Left ventricle myocardium inferior (tissue), 1 donor: ENCODE data around the gene FOXQ1. TPM values are rescaled to one million over a fixed set of nuclear protein-coding genes. Genes with fewer than 3 reads are reported as not detected.

Source experiments
- DNase-seq: peaks from one replicate; pipeline ENCODE4 v3.0.0-alpha.2; 2020
- H3K27ac ChIP-seq: fragments of 200-600 bp; replicated peaks from 2 replicates; pipeline ENCODE4 v1.8.0; 2021
- H3K27me3 ChIP-seq: fragments of 200-600 bp; 2 replicates; pipeline ENCODE4 v1.8.0; 2021; ENCODE audit warnings: low read depth
- H3K36me3 ChIP-seq: fragments of 200-600 bp; 2 replicates; pipeline ENCODE4 v1.8.0; 2021
- H3K4me1 ChIP-seq: fragments of 200-600 bp; 2 replicates; pipeline ENCODE4 v1.8.0; 2021
- H3K4me3 ChIP-seq: fragments of 200-600 bp; 2 replicates; pipeline ENCODE4 v1.8.0; 2021; ENCODE audit warnings: mild to moderate bottlenecking, moderate library complexity
- H3K9me3 ChIP-seq: fragments of 200-600 bp; replicated peaks from 2 replicates; pipeline ENCODE4 v1.8.0; 2021
- intact Hi-C: fragments of 100-400 bp; cut with micrococcal nuclease; formaldehyde crosslinking; loops from one replicate; pipeline ENCODE4 v1.11.0; 2022
- total RNA-seq: library from RNA; stranded (reverse); fragmentation: NEBNext Ultra II Directional; extraction: Animal tissue kit (Norgen Biotek cat#: 25700); gene quantifications from one replicate; pipeline ENCODE4 v1.2.1, GENCODE V29; 2021
- TF ChIP-seq, protein P1 (sequence below): fragments of 200-600 bp; IDR thresholded peaks from 2 replicates; pipeline ENCODE4 v1.8.0; 2021; ENCODE audit warnings: antibody characterized with exemption, mild to moderate bottlenecking, borderline replicate concordance
- donor health status: DM: no; HTN: yes; CAD: no; lungs with severe emphysema.

FOXQ1 gene
- total RNA-seq, 1 donor from 2014 or later: not detected

DNA sequence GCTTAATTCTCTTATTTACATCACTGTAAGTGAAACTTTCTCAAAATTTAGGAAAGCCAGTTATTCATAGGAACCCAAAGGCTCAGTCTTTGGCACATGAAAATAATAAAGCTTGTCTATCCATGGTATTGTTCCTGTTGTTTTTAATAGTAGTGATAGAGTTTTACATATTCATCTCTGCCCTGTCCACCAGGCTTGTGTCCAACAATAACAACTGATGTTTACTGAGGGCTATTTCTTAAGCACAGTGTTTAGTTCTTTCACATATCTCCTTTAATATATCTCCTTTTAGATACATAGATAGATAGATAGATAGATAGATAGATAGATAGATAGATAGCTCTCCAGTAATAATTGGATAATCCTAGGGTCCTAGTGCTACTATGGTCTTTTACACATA lies 34.2 kb downstream of the FOXQ1 start:
- peaks cover 17% of the 10 kb centered on the region for H3K4me1 ChIP-seq
- H3K27ac ChIP-seq: no peak overlapping the region
- no peaks in the 10 kb centered on the region for H3K36me3 ChIP-seq
- H3K27me3 ChIP-seq: peaks cover 57% of the 10 kb centered on the region
- H3K9me3 ChIP-seq: peaks cover 25% of the 10 kb centered on the region
- DNase-seq: no peak
- intact Hi-C loops: no loop called here
- TF ChIP-seq, protein P1, sequence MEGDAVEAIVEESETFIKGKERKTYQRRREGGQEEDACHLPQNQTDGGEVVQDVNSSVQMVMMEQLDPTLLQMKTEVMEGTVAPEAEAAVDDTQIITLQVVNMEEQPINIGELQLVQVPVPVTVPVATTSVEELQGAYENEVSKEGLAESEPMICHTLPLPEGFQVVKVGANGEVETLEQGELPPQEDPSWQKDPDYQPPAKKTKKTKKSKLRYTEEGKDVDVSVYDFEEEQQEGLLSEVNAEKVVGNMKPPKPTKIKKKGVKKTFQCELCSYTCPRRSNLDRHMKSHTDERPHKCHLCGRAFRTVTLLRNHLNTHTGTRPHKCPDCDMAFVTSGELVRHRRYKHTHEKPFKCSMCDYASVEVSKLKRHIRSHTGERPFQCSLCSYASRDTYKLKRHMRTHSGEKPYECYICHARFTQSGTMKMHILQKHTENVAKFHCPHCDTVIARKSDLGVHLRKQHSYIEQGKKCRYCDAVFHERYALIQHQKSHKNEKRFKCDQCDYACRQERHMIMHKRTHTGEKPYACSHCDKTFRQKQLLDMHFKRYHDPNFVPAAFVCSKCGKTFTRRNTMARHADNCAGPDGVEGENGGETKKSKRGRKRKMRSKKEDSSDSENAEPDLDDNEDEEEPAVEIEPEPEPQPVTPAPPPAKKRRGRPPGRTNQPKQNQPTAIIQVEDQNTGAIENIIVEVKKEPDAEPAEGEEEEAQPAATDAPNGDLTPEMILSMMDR: no peak
- H3K4me3 ChIP-seq: no peak overlapping the region

DNA sequence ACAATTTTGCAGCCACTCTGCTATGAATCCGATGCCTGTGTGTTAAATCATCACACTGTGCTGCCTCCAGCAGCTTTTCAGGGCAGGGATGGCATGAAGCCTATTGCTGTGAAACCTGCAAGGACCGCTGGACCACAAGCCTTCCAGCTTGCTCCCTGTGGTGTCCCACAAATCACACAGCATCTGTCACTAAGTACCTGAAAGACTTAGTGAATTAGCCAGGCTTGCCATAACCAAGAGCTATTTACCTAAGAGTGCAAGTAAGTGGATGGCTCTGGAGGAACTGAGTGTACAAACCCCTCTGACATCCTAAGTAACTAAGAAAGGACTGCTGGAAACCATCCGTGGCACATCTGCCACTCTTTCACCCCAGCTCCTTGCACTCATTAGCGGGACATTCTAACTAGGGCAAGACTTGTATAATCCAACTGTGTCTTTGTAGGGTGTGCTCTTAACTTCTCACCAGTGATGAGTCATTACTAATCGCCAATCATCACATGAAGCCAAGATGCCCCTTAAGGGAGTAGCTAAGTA lies 34.7 kb downstream of the FOXQ1 start:
- DNase-seq: no peak
- no peak overlapping the region for H3K27ac ChIP-seq
- TF ChIP-seq, protein P1: no peak
- intact Hi-C loops: no loop called here
- H3K36me3 ChIP-seq: no peaks in the 10 kb centered on the region
- no peak overlapping the region for H3K4me3 ChIP-seq
- peaks cover 53% of the 10 kb centered on the region for H3K27me3 ChIP-seq
- H3K9me3 ChIP-seq: peaks cover 30% of the 10 kb centered on the region
- H3K4me1 ChIP-seq: peaks cover 17% of the 10 kb centered on the region

DNA sequence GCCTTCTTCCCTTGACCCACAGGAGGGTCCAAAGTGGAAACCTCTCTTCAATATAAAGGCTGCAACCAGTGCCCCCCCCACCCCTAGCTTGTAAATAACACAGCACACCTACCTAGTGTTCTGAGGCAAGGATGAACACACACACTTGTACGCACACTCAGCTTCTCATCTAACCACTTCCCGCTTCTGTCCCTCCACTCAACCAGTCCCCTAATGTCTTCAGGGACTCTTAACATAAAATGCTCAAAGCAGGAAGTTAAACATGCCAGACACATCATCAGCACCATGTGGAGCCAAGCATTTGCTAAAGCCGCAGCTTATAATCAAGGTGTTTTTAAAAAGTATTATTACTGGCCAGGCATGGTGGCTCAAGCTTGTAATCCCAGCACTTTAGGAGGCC lies 35.3 kb downstream of the FOXQ1 start:
- no peak overlapping the region for H3K4me3 ChIP-seq
- peaks cover 36% of the 10 kb centered on the region for H3K9me3 ChIP-seq
- no peak overlapping the region for H3K27ac ChIP-seq
- DNase-seq: no peak
- H3K4me1 ChIP-seq: peaks cover 17% of the 10 kb centered on the region
- H3K27me3 ChIP-seq: peaks cover 53% of the 10 kb centered on the region
- no peaks in the 10 kb centered on the region for H3K36me3 ChIP-seq
- TF ChIP-seq, protein P1: no peak
- intact Hi-C loops: no loop called here

- intact Hi-C loops: no loop called here
- TF ChIP-seq, protein P1: no peak
- peaks cover 59% of the 10 kb centered on the region for H3K27me3 ChIP-seq
- H3K36me3 ChIP-seq: no peaks in the 10 kb centered on the region
- H3K9me3 ChIP-seq: peaks cover 48% of the 10 kb centered on the region
- H3K4me1 ChIP-seq: peaks cover 17% of the 10 kb centered on the region
- no peak overlapping the region for H3K4me3 ChIP-seq
- H3K27ac ChIP-seq: no peak overlapping the region
- DNase-seq: peak; percentile 66
These were observed 36.8 kb downstream of the FOXQ1 start for GRCh38 chr6:1348675-1349074.

DNA sequence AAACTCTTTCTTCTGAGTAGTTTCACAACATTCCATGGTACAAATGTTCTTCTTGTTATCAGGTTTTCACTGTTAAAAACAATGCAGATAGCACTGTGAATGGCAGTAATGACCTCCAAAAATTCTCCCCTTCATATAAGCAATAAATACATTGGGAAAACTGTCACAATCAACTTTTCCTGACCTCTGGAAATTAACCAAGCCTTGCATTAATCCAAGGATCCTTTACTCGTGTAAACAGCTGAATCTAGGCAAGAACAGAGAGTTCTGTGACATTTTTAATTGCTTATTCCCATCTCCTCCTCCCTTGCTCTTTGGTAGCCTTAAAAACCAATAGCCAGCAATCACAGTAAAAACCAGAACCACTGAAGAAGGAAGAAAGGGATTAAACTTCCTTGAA lies 37.8 kb downstream of the FOXQ1 start:
- Histone ChIP-seq H3K9me3 (peaks cover 38% of the 10 kb centered on the region), H3K4me3 (no peak overlapping the region), H3K4me1 (peaks cover 17% of the 10 kb centered on the region), H3K27me3 (peaks cover 60% of the 10 kb centered on the region), H3K27ac (no peak overlapping the region), H3K36me3 (no peaks in the 10 kb centered on the region)
- TF ChIP-seq, protein P1: no peak
- intact Hi-C loops: no loop called here
- DNase-seq: no peak
